AG04450 (cell line): ENCODE results near the gene GPRC5C. TPM values are rescaled to one million over a fixed set of nuclear protein-coding genes. Genes with fewer than 3 reads are reported as not detected.
A peak's percentile ranks its signal among the peaks of the same experiment; 100 is the strongest.

Experiments used
- CTCF ChIA-PET: fragments of 300-600, 350-600 bp; formaldehyde crosslinking; extraction: SDS; loops from one replicate; lab custom pipeline; 2022; ENCODE audit warnings: antibody characterized with exemption, inconsistent platforms; lab: Charles Lee
- POLR2A ChIA-PET: fragments of 350-600 bp; formaldehyde crosslinking; extraction: SDS; loops from one replicate; lab custom pipeline; 2021; ENCODE audit warnings: antibody characterized with exemption, inconsistent platforms; lab: Yijun Ruan, JAX
- DNase-seq: peaks from one replicate; pipeline ENCODE4 v3.0.0-alpha.2; 2011; ENCODE audit warnings: low read depth, low spot score
- H3K27ac ChIP-seq: one replicate; pipeline ENCODE4 v1.5.1; 2012; ENCODE audit warnings: low read depth, low read length, control low read depth
- H3K27me3 ChIP-seq: one replicate; pipeline ENCODE4 v1.6.0; 2012; ENCODE audit warnings: low read length; ENCODE audit not compliant: control insufficient read depth, insufficient read depth
- H3K4me3 ChIP-seq: 2 replicates; pipeline ENCODE4 v1.5.1; 2011; ENCODE audit warnings: mild to moderate bottlenecking, low read depth, low read length, control low read depth
- H3K9me3 ChIP-seq: 2 replicates; pipeline ENCODE4 v1.5.1; 2012; ENCODE audit warnings: low read length; ENCODE audit not compliant: control insufficient read depth, insufficient read depth
- CTCF ChIP-seq: IDR thresholded peaks from 2 replicates; pipeline ENCODE4 v1.5.1; 2011; ENCODE audit warnings: low read depth, low read length, control low read depth, inconsistent platforms
- polyA plus RNA-seq: library from polyadenylated mRNA; depleted of rRNA; stranded (reverse); fragments of >200 nt; gene quantifications from 2 replicates; pipeline ENCODE4 v1.2.3, GENCODE V29; 2011

Gene GPRC5C
- polyA plus RNA-seq, 1 experiment = 0.14 TPM

GRCh38 chr17:74457146-74457819 lies 25.4 kb downstream of the GPRC5C start:
- peak; percentile 88 for TF ChIP-seq CTCF
- ChIA-PET CTCF (interaction anchor here (0.6 to 6.1 kb wide), 32 partner anchors 9 to 253 kb away, joined by 3 to 94 read pairs (median 4); partner anchors contain the start of genes GPR142 and TTYH2), POLR2A (no interaction called here)
- Histone ChIP-seq H3K27me3 (no peaks in the 10 kb centered on the region), H3K4me3 (no peak overlapping the region), H3K9me3 (peaks cover 3% of the 10 kb centered on the region; the same call in 1 of the 2 replicates), H3K27ac (no peak overlapping the region)
- peak; percentile 11 for DNase-seq

GRCh38 chr17:74457820-74458166 lies 25.9 kb downstream of the GPRC5C start:
- peaks cover 3% of the 10 kb centered on the region; the same call in 1 of the 2 replicates for H3K9me3 ChIP-seq
- ChIA-PET CTCF (interaction anchor here (0.6 to 6.1 kb wide), 27 partner anchors 9 to 253 kb away, joined by 3 to 94 read pairs (median 4); partner anchors contain the start of genes GPR142 and TTYH2), POLR2A (no interaction called here)
- no peak overlapping the region for H3K4me3 ChIP-seq
- H3K27me3 ChIP-seq = no peaks in the 10 kb centered on the region
- DNase-seq = no peak
- TF ChIP-seq CTCF = no peak
- no peak overlapping the region for H3K27ac ChIP-seq

- no peak for DNase-seq
- ChIA-PET POLR2A (no interaction called here), CTCF (interaction anchor here (2.3 to 6.1 kb wide), 2 partner anchors 80 to 90 kb away, joined by 37 to 94 read pairs; partner anchors contain the start of gene GPR142)
- no peak for TF ChIP-seq CTCF
- Histone ChIP-seq H3K4me3 (no peak overlapping the region), H3K27ac (no peak overlapping the region), H3K27me3 (no peaks in the 10 kb centered on the region), H3K9me3 (no peaks in the 10 kb centered on the region; the same call in 1 of the 2 replicates)
Observed at GRCh38 chr17:74458835-74459234, 26.9 kb downstream of the GPRC5C start.

GRCh38 chr17:74459622-74460021 lies 27.7 kb downstream of the GPRC5C start:
- H3K9me3 ChIP-seq = no peaks in the 10 kb centered on the region; the same call in 1 of the 2 replicates
- no peak overlapping the region for H3K27ac ChIP-seq
- POLR2A ChIA-PET = no interaction called here
- no peak for TF ChIP-seq CTCF
- no peaks in the 10 kb centered on the region for H3K27me3 ChIP-seq
- H3K4me3 ChIP-seq = no peak overlapping the region
- CTCF ChIA-PET = interaction anchor here (0.8 to 6.1 kb wide), 2 partner anchors 80 kb away, joined by 4 to 94 read pairs; no protein-coding TSS in a partner anchor
- DNase-seq = no peak

GRCh38 chr17:74460241-74460640 lies 28.4 kb downstream of the GPRC5C start:
- no peak overlapping the region for H3K27ac ChIP-seq
- H3K4me3 ChIP-seq = no peak overlapping the region
- no peaks in the 10 kb centered on the region; the same call in 1 of the 2 replicates for H3K9me3 ChIP-seq
- TF ChIP-seq CTCF = no peak
- H3K27me3 ChIP-seq = no peaks in the 10 kb centered on the region
- ChIA-PET CTCF (interaction anchor here (0.7 to 0.8 kb wide), 2 partner anchors 81 to 1530 kb away, joined by 4 to 6 read pairs; no protein-coding TSS in a partner anchor), POLR2A (no interaction called here)
- no peak for DNase-seq
